Activated T-helper 2 cell treated with anti-CD3 and anti-CD28 coated beads, Interferon-gamma antibody, Interleukin-2, Interleukin-4, amounts not matched to agents 10 μg/mL and 5 μg/mL and 100 μg/mL, durations not matched to agents 14 hours and 24 hours and 36 hours (primary cell): ENCODE results near the gene BACE1. TPM values are rescaled to one million over a fixed set of nuclear protein-coding genes. Genes with fewer than 3 reads are reported as not detected.

Experiments
- DNase-seq: peaks from one replicate; pipeline ENCODE4 v3.0.0; 2021; ENCODE audit warnings: low spot score
- H3K27ac Mint-ChIP-seq: one replicate; pipeline ENCODE4 v1.8.0; 2021; ENCODE audit warnings: mixed read lengths
- H3K27me3 Mint-ChIP-seq: one replicate; pipeline ENCODE4 v1.8.0; 2021; ENCODE audit warnings: low read depth, mixed read lengths
- H3K36me3 Mint-ChIP-seq: one replicate; pipeline ENCODE4 v1.8.0; 2021; ENCODE audit warnings: low read depth, mixed read lengths
- H3K4me1 Mint-ChIP-seq: one replicate; pipeline ENCODE4 v1.8.0; 2021; ENCODE audit warnings: low read depth, mixed read lengths
- H3K4me3 Mint-ChIP-seq: one replicate; pipeline ENCODE4 v1.8.0; 2021; ENCODE audit warnings: low read depth, mild to moderate bottlenecking, moderate library complexity, mixed read lengths
- H3K9me3 Mint-ChIP-seq: one replicate; pipeline ENCODE4 v1.8.0; 2021; ENCODE audit warnings: mixed read lengths
- intact Hi-C: fragments of 100-400 bp; cut with micrococcal nuclease; formaldehyde crosslinking; loops from one replicate; pipeline ENCODE4 v1.15.1; 2023
- total RNA-seq: library from RNA; stranded (reverse); gene quantifications from 2 replicates; pipeline ENCODE4 v1.2.3, GENCODE V29; 2022

The BACE1 gene
- total RNA-seq, 1 donor from 2014 or later, result 0.32 TPM

DNA sequence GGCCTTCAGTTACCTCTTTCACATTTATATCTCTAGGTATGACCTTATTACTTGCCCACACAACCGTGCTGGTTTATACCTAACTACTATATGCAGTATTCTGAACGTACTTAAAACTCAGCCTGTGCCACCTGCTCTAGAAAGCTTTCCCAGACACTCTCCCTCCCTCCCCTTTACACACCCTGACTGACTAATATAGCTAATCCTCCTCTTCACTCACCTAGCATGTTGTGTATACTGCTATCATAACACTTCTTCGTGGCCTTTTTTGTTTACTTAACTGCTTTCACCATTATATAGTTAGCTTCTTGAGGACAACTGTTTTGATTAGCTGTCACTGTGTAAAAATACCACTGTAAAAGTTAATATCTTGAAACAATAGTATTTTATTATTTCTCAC is 60.1 kb downstream of the BACE1 start:
- Mint-ChIP-seq H3K4me1 (peaks cover 3% of the 10 kb centered on the region), H3K4me3 (no peak overlapping the region), H3K27ac (no peak overlapping the region), H3K36me3 (peaks cover 16% of the 10 kb centered on the region), H3K9me3 (no peaks in the 10 kb centered on the region), H3K27me3 (no peaks in the 10 kb centered on the region)
- intact Hi-C loops, result no loop called here
- no peak for DNase-seq

DNA sequence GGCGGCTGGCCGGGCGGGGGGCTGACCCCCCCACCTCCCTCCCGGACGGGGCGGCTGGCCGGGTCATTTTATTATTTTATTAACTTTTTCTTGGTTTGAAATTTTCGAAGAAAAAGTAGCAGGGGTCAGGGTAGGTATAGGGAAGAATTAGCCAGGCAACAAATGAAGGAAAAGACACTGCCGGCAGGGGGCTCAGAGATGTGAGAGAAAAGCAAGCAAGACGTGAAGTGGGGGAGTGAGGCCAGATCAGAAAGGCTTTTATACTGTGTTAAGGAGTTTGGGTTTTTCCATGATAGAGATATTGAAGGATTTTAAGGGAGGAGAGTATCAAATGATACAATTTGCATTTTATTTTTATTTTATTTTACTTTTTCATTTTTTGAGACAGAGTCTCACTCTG is 64.5 kb downstream of the BACE1 start:
- peaks cover 30% of the 10 kb centered on the region for H3K36me3 Mint-ChIP-seq
- no peak overlapping the region for H3K4me3 Mint-ChIP-seq
- DNase-seq, result no peak
- H3K9me3 Mint-ChIP-seq, result no peaks in the 10 kb centered on the region
- H3K27me3 Mint-ChIP-seq, result no peaks in the 10 kb centered on the region
- no peak overlapping the region for H3K27ac Mint-ChIP-seq
- peaks cover 3% of the 10 kb centered on the region for H3K4me1 Mint-ChIP-seq
- intact Hi-C loops, result no loop called here

DNA sequence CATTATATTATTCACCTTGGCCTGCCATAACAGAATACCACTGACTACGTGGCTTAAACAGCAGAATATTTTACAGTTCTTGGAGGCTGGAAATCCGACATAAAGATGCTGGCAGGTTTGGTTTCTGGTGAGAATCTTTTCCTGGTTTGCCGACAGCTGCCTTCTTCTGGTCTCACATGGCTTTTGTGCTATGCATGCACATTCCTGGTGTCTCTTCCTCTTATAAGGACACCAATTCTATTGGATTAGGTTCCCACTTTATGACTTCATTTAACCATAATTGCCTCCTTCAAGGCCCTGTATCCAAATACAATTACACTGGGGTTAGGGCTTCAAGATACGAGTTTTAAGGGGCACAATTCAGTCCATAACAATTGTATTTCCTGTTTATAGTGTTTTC is 66.5 kb downstream of the BACE1 start:
- H3K27ac Mint-ChIP-seq, result no peak overlapping the region
- intact Hi-C loops, result no loop called here
- H3K9me3 Mint-ChIP-seq, result no peaks in the 10 kb centered on the region
- H3K4me3 Mint-ChIP-seq, result no peak overlapping the region
- no peaks in the 10 kb centered on the region for H3K4me1 Mint-ChIP-seq
- peaks cover 37% of the 10 kb centered on the region for H3K36me3 Mint-ChIP-seq
- DNase-seq, result no peak
- no peaks in the 10 kb centered on the region for H3K27me3 Mint-ChIP-seq

DNA sequence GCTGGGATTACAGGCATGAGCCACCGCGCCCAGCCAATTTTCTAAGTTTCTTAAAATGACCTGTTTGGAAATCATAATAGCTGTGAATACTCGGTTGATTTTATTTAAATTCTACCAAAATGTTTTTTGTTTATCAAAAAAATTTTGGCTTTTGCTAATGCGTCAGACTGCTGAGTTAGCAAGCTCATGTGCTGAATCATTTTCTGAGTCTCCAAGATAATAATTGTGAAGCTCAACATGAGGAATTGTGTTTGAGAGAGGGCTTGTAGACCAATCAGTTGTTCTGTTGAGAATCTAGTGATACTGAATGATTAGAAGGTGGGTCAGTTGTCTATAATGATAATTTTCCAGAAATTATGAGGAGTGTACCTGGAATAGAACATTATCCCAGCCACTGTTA is 67.7 kb downstream of the BACE1 start:
- no peak overlapping the region for H3K4me3 Mint-ChIP-seq
- intact Hi-C loops, result no loop called here
- no peaks in the 10 kb centered on the region for H3K27me3 Mint-ChIP-seq
- H3K4me1 Mint-ChIP-seq, result no peaks in the 10 kb centered on the region
- no peak for DNase-seq
- H3K27ac Mint-ChIP-seq, result no peak overlapping the region
- H3K9me3 Mint-ChIP-seq, result no peaks in the 10 kb centered on the region
- H3K36me3 Mint-ChIP-seq, result peaks cover 39% of the 10 kb centered on the region

DNA sequence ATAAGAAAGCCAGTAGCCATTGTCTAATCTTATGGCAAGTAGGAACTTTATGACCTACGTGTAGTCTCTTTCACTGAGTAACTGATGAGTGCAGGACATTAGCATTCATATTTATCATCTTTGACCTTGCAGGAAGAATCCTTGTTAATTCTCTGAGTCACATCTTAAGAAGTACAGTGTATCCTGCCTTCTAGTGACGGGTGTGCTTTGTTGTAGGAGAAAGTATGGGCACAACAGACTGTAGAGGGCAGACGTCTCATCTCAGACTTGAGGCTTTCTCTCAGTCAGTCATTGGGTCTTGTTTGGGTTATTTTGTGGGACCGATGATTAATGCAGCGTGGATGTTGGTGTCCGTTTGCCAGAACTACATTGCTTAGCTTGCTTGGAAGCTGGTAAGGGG is 76.8 kb downstream of the BACE1 start:
- H3K27ac Mint-ChIP-seq, result no peak overlapping the region
- H3K36me3 Mint-ChIP-seq, result peaks cover 30% of the 10 kb centered on the region

DNA sequence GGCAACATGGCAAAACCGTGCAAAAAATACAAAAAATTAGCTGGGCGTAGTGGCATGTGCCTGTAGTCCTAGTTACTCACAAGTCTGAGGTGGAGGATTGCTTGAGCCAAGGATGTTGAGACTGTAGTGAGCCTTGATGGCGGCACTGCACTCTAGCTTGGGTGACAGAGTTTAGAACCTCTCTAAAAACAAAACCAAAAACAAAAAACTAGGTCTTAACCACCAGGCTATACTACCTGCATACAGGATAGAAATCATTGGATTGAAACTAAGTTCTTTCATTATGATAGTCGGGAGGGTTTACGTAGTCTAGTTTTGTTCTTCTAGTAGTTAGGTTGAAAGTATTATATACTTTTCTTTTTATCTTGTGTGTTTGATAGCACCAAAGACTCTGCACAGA is 77.8 kb downstream of the BACE1 start:
- Mint-ChIP-seq H3K4me1 (peaks cover 11% of the 10 kb centered on the region), H3K27me3 (no peaks in the 10 kb centered on the region), H3K9me3 (no peaks in the 10 kb centered on the region), H3K27ac (no peak overlapping the region), H3K36me3 (peaks cover 26% of the 10 kb centered on the region), H3K4me3 (no peak overlapping the region)
- DNase-seq, result no peak
- intact Hi-C loops, result no loop called here

More for the DNA sequence above, 76.8 kb downstream of the BACE1 start:
- Mint-ChIP-seq H3K4me3 (no peak overlapping the region), H3K27me3 (no peaks in the 10 kb centered on the region), H3K4me1 (peaks cover under 1% of the 10 kb centered on the region), H3K9me3 (no peaks in the 10 kb centered on the region)
- DNase-seq, result no peak
- intact Hi-C loops, result no loop called here

Other genes with a start within 250 kb of the BACE1 start
- gene SIK3, start 217.8 kb downstream of the BACE1 start, total RNA-seq, result 25.3 and 25.6 TPM in 2 replicates
- 72.3 and 76.9 TPM in 2 replicates for gene PAFAH1B2, start 172.0 kb downstream of the BACE1 start, total RNA-seq
- gene SIDT2, start 137.5 kb downstream of the BACE1 start, total RNA-seq, result 26.1 and 27.1 TPM in 2 replicates
- gene TAGLN, start 116.9 kb downstream of the BACE1 start, total RNA-seq, result 3.1 and 3.8 TPM in 2 replicates
- 151 and 154 TPM in 2 replicates for gene PCSK7, start 84.2 kb downstream of the BACE1 start, total RNA-seq
- 22.7 and 25.8 TPM in 2 replicates for gene RNF214, start 83.6 kb downstream of the BACE1 start, total RNA-seq
- 4.6 and 5.3 TPM in 2 replicates for gene BACE1-AS, start 24.9 kb downstream of the BACE1 start, total RNA-seq
- gene CEP164, start 11.6 kb upstream of the BACE1 start, total RNA-seq, result 32.3 and 34.2 TPM in 2 replicates